Measurements from ENCODE around the gene TMEM272.
A peak's percentile ranks its signal among the peaks of the same experiment; 100 is the strongest.

The TMEM272 gene

DNA sequence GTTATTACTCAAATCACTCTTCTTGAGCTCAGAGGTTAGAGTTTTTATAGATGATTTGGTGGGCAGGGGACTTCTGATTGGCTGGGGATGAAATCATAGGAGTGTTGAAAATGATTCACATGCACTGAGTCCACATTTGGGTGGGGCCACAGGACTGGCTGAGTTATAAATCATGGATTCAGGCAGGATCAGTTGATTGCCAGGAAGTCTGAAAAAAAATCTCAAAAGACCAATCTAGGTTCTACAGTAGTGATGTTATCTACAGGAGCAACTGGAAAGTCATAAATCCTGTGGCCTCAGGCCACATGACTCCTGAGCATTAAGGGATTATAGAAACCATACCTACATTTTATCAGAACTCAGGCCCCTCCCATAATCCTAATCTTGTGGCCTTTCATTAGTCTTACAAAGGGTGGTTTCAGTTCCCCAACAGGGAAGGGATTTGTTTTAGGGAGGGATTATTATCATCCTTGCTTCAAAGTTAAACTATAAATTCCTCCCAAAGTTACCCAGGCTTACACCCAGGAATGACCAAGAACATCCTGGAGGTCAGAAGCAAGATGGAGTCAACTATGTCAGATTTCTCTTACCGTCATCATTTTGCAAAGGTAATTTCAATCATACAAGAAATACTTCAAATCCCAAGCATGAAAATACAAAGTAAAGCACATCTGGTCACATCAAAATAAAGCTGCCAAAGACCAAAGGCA lies 11.2 kb upstream of the TMEM272 start:
- no peak for DNase-seq (ENCODE audit: low read depth in 2 of 2)

DNA sequence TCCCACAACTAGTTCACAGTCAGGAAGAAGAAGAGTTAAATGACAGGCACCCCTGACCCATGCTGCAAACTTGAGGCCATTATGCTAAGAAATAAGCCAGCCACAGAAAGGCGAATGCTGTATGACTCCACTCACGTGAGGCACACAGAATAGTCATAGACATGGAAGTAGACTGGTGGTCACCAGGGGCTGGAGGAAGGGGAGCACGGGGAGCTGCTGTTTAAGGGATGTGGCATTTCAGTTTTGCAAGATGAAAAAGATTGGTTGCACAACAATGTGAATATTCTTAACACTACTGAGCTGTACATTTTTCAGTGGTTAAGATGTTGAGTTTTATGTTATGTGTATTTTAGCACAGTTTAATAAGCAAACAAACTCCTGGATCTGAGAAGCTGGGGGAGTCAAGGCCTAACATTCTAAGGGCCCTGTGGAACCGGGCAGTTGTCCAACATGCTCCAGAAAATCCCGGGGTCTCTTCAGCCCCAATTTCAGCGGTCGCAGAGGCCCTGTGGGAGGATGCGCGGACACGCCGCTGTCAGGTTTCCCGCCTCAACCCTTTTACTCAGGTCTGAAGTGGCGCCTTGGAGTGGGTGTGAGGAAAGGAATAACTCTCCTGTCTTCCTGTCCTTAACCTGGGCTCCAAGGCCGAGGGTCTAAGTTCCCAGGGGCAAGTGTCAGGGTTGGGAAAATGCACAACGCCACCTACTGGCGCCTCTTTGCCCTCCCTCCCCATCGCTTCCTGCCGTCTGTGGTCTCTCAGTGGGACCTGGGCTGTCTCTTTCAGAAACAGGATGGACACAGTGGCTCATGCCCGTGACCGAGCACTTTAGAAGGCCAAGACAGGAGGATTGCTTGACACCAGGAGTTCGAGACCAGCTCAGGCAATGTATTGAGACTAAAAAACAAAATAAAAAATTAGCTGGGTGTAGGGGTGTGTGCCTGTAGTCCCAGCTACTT lies 4.4 kb upstream of the TMEM272 start:
- peak in 1 of 2 donors; percentile 35 for DNase-seq (ENCODE audit: low read depth in 2 of 2)

DNA sequence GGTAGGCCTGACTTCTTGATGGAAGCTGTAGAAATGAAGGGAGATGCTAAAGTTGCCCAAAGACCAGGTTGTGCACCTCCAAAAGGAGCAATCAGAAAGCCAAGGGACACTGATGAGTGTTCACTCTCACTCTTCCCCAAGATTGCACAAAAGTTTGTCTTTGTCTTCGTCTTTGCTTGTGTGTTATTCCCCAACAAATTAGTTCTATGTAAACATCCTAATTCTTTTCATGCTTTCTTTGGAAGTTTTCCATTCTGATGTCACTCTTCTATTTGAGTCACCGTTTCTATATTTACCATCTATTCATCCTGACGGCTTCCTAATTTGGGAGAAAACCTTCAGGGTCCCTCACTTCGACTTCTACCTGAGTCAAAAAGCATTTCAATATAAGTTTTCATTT lies 3.7 kb upstream of the TMEM272 start:
- DNase-seq (ENCODE audit: low read depth in 2 of 2) = no peak

DNA sequence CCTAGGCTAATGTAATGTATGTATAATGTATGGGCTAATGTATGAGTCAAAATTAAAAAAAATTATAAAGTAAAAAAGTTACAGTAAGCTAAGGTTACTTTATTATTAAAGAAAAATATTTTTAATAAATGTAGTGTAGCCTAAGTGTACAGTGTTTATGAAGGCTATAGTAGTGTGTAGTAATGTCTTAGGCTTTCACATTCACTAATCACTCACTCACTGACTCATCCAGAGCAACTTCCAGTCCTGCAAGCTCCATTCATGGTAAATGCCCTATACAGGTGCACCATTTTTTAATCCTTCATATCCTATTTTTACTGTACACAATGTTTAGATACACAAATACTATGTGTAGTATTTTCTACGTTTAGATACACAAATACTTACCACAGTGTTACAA lies 1.8 kb upstream of the TMEM272 start:
- no peak for DNase-seq (ENCODE audit: low read depth in 2 of 2)

DNA sequence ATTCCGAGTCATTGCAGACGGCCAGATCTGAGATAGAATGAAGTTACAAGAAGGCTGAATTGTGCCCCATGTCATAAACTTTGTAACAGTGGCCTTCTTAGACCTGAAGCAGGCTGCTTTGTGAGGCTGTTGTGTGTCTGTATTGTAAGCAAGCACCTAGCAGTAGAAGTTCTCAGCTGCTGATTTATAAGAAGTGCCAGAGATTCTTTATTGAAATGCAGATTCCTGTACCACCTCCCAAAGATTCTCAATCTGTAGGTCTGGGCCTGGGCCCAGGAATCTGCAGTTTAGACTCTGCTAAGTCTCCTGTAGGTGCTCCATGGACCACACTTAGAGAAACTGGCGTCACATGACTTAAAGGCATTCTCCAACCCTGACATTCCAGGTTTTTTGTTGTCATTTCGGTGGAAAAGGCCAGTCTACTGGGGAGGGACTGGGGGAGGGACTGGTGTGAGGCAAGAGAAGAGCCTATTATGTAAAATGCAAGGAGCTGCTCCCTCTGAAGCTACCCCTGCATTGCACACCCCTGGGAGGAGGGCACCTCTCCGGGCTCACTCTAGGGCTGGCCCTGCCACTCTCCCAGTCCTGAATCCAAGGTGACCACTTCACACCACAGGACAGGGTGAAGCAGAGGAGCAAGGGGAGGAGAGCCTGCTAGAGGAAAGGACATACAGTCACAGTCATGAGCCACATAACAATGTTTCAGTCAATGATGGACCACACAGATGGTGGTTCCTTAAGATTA lies 769 bp upstream of the TMEM272 start:
- DNase-seq (ENCODE audit: low read depth in 2 of 2) = no peak

DNA sequence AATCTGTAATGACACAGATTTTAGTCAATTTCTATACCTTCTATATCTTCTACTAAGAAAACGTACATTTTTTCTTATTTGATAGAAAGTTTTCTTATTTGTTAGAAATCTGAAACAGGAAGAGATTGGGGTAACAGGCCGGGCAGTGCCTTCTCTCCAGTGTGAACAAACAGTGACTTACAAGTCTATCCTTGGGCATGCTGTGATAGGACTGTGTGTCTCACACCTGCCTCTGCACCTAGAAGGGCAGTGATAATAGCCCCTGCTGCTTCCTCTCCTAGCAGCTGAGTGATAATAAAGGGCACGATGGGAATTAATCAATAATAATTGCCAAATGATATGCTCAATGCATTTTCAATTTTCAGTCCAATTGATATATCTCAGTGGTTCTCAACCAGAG lies 1.4 kb downstream of the TMEM272 start:
- no peak for DNase-seq (ENCODE audit: low read depth in 2 of 2)

DNA sequence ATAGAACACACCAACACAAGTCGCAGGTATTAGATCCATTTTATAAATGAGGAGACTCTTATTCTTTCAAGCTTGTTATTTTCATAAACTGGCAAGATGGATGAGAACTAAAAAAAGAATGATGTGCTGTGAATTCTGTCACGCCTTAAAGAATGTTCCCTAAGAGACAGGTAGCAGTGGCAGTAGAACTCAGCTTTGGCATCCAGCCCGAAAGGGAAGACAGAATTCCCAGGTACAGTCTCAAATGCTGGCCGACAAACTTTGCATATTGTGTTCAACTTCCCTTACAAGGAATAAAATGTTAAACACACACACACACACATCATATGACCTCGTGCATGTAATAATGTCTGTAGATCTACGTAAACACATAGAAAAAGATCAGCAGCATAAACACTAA lies 3.2 kb downstream of the TMEM272 start:
- DNase-seq (ENCODE audit: low read depth in 2 of 2) = no peak

DNA sequence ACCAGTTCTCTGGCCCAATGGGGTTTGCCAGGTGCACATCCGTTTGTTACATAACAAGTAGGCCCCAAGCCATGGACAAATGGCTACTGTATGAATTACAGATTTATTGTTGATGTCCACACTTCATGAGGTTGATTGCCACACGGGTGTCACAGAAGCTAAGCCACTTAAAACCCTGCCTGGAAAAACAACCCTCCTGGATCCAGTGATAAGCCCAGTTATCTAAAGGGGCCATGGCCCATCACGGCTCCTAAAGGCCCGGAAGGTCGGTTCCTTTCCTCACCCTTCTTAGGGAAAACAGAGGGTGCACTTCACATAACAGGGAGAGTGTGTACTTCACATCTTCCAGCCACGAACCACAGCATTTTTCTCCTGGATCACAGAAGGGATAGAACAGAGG lies 4.1 kb downstream of the TMEM272 start:
- no peak for DNase-seq (ENCODE audit: low read depth in 2 of 2)

DNA sequence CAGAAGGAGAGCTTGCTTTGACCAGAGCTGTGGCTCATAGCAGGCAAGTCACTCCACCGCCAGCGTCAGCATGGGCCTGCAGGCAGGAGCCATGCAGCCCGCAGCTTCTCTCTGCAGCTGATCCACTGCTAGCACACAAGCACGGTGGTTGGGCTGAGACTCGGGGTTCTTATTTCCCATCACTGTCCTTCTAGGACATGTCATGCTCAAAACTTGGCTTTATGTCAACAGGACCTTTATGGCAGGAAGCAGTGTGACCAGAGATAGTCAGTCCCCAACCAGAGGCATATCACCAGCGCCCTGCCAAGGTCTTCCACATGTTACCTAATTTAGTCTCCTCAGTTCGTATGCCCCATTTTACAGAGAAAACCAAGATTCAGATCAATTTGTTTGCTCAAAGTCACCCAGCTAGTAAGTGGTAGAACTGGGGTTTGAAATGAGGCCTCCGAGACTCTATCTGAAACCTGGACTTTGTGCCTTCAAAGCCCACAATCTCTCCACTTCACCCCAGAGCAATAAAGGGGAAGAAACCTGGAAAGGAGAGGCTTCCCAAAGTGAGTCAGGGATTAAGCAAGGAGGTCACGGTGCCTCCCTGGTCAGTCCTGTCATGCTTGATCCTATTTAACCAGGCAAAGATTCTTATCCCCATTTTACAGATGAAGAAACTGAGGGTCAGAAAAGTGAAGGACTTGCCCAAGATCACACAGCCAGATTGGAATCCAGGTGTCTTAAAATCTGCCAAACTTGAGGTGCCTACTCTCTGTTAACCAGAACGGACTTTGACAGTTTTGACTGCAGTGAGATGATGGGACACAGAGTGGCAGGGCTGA lies 5.1 kb downstream of the TMEM272 start:
- no peak for DNase-seq (ENCODE audit: low read depth in 2 of 2)

DNA sequence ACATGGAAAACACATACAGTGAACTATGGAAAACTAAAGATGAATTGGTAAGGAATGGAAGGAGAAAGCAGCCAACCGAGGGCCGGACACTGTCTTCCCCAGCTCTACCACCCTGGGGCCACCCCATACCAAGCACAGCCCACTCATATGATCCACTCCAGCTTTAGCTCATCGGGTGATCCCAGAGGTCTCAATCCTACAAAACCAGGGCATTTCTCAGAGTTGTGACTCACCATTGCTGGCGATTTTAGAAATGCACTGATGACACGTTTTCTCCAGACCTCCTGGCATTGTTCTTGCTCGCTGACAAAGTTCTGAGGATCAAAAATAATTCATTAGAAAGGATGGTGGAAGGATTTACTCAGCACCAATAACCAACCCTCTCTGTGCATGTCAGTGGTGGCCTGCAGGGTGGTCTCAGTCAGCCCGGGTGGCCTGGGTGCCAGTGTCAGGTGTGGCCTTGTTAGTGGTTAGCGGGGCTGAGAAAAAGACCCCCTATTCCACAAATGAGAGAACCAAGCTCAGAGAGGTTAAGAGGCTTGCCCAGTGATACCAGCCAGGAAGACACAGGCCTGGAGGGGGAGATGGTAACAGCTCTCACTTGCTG lies 6.6 kb downstream of the TMEM272 start:
- DNase-seq (ENCODE audit: low read depth in 2 of 2) = no peak

DNA sequence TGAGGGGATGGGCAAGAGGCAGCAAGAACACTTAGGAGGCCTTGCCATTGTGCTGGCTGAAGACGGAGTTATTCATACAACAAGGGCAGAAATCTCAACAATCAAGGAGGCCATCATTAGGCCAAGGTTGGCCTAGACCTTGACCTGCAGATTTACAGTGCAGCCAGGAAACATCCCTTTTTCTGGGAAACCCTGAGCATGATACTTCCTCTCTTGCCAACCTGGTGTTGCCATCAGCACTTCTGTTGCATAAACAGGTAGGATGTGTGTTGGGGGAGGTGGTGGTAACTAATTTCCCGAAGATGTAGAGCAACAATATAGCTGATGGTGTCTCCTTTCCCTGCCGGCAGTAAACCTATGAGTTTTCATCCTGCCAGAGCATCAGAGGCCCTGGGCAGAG lies 8.0 kb downstream of the TMEM272 start:
- DNase-seq (ENCODE audit: low read depth in 2 of 2) = no peak

DNA sequence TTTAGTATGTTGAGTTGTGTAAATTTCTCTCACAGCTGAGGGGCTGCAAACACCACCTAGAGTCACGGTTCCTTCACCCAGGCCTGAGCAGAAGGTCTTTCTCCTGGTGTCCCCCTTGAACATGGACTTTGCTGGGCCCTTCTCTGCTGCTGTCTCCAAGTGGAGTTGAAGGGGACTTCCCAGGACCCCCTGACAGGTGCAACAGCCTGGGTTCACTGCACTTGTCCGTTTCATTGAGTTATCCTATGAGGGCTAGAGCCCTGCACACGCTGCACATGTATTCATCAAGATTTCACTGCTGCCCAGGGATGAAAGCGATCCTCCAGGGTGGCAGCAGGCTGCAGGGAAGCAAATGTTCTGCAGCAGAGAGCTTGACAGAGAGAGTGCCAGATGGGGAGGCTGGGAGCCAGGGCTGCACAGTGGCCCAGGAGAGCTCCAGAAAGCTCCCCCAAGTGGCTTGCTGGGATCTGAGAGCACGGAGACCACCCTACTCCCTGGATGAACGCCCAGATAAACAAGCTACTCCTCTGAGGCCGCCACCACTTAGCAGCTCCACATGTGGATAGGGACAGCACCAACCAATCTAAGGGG lies 10.3 kb downstream of the TMEM272 start:
- no peak for DNase-seq (ENCODE audit: low read depth in 2 of 2)

DNA sequence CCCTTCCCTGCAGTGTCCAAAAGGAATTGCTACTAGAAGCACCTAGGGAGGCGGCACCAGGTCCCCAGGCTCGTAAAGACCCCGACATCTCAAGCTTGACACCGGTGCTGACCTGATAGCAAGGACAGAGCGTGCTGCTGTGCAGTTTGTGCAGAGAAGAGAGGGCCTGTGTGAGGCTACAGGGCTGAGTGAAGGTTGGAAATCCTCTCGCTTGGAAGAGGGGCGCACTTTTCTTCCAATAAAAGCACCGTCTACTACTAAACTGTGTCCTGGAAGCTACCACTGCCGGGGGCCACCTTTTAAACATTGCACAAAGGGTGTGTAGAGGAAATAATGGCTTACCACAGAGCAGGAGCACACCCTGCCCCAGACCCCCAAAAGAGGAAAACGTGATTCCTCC lies 11.0 kb downstream of the TMEM272 start:
- DNase-seq (ENCODE audit: low read depth in 2 of 2) = no peak

DNA sequence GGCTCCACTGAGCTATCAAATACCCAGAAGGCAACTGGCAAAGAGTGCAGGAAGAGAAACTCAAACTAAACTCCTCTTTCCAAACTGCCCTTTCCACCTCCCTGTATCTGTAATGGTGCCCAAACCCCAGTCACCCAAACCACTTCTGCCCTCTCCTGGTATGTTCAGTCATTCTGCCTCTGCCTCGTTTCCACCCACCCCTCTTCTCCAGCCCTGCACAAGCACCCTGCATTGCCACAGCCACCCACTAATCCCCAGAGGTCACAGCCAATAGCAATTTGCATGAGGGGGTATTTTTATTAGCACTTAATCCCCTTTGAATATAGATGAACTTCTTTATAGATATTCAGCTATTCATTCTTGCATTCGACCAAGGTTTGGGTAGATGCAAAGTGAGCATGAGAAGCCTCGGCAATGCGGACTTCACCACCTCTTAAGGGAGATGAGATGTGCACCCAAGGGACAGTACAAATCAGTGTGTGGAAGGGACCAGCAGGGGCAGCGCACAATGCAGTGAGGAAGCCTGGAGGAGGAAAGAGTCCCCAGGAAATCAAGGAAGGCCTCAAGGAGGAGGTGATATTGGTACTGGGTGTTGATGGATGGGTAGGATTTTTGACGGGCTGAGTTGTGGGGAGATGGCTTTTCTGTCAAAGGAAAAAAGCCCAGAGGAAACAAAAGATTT lies 12.4 kb downstream of the TMEM272 start:
- no peak for DNase-seq (ENCODE audit: low read depth in 2 of 2)

DNA sequence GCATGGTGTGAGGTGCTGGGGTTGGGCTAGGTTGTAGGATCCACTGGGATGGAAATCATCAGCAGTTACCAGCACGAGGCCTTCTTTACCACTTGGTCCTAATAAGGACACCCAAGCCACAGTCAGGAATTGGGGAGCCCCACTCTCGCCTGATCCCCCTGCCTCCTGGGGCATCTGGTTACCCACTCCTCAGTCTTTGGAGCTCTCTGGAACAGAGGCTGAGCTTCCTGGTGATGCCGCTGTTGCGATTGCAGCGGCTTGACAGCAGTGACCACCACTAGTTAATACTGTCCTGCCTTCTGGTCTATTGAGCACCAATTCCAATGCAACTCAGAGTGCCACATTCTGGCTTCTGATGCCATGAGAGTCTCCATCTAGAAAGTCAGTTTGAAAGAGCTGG lies 13.5 kb downstream of the TMEM272 start:
- DNase-seq (ENCODE audit: low read depth in 2 of 2) = no peak

DNA sequence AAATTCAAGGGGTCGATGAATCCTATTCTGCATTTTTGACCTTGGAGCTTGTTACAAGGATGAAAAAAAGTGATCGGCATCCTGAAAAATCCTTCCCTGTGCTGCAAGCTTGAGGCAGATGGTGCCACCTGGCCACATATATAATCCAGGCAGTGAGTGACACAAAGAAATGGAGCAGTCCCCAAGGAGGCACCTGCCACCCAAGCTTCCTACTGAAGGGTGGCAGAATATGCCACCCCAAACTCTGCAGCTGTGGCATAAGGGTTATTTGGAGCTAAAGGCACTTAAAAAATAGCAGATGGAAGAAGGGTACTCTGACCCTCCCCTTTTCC lies 15.4 kb downstream of the TMEM272 start:
- no peak for DNase-seq (ENCODE audit: low read depth in 2 of 2)

DNA sequence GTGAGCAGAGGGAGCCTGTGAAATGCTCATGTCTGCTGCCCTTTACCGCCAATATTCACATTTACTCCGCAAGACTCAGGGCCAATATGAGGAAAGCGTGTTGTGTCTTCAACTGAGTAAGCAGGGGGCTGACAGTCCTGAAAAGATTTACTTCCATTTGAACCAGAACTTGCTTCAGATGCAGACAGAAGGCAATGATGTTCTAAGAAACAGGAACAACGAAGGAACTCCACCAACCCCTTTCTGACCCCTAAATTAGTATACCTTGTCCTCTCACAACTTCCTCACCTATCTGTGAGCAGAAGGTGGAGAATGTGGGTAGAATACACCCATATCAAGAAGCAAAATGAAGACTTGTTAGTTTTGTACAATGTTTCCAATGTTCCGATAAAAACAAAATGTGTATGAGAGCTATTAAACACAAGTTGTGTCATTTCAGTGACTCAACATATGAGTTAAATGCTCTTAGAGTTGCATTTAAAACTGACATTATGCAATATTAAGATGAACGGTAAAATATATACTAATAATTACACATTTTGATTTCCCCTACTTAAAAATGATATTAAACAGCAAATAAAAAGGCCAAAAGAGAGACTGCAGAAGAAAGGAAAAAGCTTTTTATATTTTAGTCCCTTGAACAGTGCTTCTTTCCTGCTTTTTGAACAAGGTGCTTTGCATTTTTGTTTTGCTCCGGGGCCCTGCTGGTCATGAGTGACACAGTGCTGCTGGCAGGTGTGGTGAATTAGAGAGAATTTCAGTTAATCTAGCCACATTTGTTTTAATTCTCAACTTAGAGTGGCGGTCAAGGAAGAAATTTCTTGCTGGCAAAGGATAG lies 16.0 kb downstream of the TMEM272 start:
- no peak for DNase-seq (ENCODE audit: low read depth in 2 of 2)

DNA sequence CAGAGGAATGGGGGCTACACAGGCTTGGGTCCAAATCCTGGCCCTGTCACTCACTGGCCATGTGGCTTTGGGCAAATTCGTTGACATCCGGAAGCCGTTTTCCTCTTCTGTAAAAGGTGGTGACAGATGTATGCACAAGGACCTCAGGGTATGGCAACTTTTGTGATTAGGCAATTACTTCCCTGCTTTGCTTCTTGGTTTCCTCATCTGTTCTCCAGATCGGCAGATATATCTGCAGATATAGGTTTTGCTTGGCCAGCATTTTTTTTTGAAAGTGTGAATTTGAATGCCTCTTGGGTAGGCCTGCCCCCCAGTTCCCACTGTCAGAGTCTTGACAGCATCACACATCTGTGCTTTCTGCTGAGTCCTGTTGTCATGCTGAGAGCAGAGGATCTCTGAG lies 17.7 kb downstream of the TMEM272 start:
- no peak for DNase-seq (ENCODE audit: low read depth in 2 of 2)

DNA sequence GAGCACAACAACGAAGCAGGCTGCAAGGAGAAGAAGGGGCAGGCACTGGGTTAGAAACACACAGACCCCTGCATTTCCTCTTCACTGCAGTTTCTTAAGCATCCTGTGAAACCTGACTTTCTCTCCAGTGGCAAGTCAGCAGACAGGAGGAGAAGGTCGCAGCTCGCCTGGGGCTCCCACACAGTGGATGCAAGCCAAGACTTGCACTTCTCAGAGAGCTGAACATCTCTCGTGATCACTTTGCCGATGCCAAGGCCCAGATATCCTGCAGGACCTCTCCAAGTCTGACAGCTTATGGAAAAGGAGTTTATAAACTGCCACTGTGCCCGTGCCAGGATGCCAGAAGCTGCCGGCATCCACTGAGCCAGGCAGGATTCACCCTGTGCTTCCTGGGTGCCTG lies 18.4 kb downstream of the TMEM272 start:
- no peak for DNase-seq (ENCODE audit: low read depth in 2 of 2)
